A172 (cell line): ENCODE measurements around the gene SIGMAR1. TPM values are rescaled to one million over a fixed set of nuclear protein-coding genes. Genes with fewer than 3 reads are reported as not detected.
A peak's percentile ranks its signal among the peaks of the same experiment; 100 is the strongest.

Source experiments
- DNase-seq: peaks from one replicate; pipeline ENCODE4 v3.0.0-alpha.2; 2015; ENCODE audit warnings: low spot score
- total RNA-seq: library from RNA; depleted of rRNA; stranded (reverse); fragments of >200 nt; shearing (Covaris generic); gene quantifications from 2 replicates; pipeline ENCODE4 v1.2.3, GENCODE V29; 2014

The SIGMAR1 gene
- total RNA-seq, 1 experiment from 2014 or later = 94.0 TPM

GRCh38 chr9:34630402-34631154 is 7.0 kb downstream of the SIGMAR1 start:
- DNase-seq = no peak

GRCh38 chr9:34629491-34629808 is 8.1 kb downstream of the SIGMAR1 start:
- DNase-seq = no peak

DNA sequence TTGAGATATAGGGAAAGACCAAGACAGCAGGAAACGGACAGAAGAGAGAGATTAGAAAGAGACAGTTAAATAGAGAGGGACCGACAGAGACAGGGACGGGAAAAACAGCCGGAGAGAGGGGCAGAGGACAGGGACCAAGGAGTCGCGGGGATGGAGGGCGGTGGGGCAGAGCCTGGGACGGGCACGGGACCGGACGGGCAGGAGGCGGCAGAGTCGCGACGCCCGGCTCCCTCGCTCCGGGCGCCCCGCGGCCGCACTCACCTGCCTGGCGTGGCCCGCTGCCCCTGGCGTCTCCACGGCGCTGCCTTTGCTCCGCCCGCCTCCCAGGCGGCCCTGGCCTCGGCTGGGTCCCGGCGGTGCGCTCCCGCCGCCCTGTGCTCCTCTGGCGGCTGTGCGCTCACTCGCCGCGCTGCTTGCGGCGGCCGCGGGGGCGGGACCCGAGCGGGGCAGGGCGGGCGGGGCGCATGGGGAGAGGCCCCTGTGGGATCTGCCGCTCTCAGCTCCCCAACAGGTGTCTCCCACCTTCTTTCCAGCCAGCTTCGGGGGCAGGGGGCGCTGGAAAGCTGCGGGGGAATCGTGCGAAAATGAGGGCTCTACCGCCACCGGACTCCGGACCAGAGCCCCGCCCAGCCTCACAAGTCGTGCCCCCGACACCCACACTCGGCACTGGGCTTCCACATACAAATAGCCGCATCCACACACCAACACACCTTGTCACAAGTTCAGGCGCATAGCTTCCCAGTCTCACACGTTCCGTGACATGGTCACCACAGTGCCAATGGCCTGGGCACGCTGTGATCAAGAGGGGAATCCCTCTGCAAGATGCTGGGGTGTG is 8.7 kb downstream of the SIGMAR1 start, which contains the start of gene ARID3C:
Gene ARID3C, minus strand, starts transcription at position 411 of the 835 bp plus-strand sequence. CDS start 1,052 bp downstream, outside the sequence.
- no peak for DNase-seq

GRCh38 chr9:34627716-34628655 is 9.6 kb downstream of the SIGMAR1 start:
- no peak for DNase-seq

DNA sequence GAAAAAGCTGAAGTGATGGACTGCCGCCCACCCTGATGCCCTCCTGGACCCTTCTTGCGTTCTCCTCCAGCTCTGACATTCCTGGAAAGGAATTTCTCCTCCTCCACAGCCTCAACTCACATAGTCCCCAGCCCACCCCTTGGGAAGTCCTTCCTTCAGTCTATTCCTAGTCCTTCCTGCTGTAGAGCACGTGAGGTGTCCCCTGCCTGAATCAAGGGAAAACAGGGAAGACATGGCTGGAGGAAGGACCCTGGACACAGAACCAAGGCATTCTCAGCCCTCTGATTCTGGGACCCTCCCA is 12.5 kb downstream of the SIGMAR1 start:
- DNase-seq = no peak

DNA sequence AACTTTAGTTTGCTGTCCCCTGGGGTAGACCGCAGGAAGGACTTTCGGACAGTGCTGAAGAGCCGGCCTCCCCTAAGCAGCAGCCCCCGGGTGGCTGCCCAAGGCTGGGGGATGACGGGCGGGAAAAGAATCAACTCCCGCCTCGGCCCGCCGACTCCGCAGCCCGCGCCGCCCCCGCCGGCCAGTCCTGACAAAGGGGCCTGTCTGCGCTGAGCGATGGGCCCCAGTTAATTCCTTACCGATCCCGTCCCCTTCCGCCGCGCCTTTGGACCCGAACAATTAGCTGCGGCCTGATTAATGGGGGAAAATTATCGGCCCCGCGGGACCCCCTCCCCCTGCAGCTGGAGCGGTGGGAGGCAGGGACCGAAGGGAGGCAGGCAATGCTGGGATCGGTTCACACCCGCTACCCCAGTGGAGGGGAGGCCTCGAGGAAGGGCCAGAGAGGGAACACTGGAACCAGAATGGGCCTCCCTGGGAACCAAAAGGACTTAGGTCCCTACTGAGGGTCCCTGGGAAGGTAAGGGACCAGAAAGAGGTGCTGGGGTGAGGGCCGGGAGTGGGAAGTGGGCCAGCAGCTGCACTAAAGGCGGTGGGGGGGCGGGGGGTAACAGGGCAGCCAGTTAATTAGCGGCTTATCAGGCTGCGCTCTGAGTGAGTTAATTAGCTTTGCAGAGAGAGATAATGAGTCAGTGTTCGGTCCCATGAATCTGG is 13.0 kb downstream of the SIGMAR1 start:
- no peak for DNase-seq

DNA sequence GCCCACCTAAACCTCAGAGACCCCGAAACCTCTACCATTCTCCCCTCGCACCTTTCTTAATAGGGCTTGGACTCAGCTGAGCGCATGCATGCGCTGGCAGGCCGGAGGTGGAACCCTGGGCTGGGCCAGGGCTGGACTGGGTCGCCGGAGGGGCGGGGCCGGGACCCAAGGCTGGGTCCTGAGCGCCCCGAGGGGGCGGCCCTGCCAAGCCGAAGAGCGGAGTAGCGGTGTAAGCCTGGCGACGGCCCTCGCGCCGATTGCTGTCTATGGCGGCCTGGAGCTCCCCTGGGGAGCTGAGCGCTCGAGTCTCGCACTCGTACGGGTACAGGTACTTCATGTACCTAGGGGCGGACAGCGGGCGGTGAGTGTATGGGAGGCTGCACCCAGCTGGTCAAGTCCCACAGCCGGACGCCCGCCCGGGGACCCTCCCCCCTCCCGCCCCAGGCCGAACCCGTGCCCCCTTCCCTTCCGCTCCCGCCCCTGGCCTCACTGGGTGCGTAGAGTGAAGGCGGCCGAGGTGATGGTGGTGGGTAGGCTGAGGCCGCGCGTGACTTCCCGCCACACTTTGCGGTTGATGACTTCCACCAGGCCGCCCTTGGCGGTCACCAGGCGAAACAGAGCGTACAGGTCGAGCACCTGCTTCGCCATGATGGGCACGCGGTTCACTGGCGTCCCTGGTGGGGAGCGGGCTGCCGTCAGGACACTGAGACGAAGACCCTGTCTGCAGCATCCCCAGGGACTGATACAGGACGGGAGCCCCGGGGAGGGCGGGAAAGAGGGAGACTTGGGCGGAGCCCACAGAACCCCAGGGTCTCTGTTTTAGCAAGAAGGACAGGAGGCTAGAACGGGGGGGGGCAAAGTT is 14.0 kb downstream of the SIGMAR1 start:
- no peak for DNase-seq

- DNase-seq = peak; percentile 97
Measured at GRCh38 chr9:34620061-34620994, 17.3 kb downstream of the SIGMAR1 start, which contains the start of gene DCTN3. Gene DCTN3, minus strand, starts transcription at chr9:34620495. Its CDS starts 31 bp downstream, at chr9:34620464.

DNA sequence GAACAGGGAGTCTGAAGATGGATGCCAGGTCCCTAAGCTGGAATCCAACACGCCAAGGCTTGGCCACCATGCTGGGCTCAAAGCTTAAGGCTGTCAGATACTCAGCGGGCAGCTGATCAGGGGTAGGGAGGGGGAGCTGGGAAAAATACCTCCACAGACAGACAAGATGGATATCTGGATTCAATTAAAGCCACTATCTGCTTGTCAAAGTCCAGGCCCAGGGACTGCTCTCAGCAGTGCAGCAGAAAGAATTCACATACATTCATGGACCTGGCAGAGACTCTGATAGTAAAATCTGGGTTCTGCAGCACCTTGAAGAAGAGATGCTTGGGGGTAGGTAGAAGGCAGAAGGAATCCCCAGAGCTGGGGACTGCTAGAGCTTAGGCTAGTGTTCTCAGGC is 22.5 kb downstream of the SIGMAR1 start:
- no peak for DNase-seq

DNA sequence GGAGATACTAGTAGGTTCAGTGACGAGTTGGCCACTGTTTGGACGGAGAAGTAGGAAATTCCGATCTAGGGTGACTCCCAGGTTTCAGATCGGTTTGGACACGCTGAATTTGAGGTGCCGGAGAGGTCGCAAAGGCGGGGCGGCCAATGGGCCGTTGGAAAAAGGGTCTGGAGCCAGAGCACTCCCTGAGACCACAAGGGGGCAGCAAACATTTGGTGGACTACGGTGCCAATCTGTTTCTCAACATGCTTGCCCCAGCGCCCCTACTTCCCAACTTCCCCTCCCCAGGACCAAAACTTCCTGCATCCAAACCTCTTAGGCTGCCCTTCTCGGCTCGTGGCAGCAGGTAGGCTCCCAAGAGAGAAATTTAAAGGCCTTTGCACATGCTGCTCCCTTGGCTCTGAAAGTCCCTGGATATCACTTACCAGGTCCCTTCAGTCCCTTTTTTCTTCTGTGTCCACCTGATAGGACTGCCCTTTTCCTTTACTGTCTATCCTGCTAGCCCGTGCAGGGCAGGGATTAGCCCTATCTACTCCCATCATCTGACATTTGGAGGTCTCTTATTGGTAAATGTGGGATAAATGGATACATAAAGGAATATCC is 24.7 kb downstream of the SIGMAR1 start:
- DNase-seq = peak; percentile 63

GRCh38 chr9:34611811-34612787 is 25.5 kb downstream of the SIGMAR1 start, which contains the start of gene RPP25L:
Gene RPP25L, minus strand, starts transcription at chr9:34612097. Its CDS starts 801 bp downstream, at chr9:34611296.
- peak; percentile 52 for DNase-seq

- DNase-seq = no peak
Measured at GRCh38 chr9:34611251-34611810, 26.3 kb downstream of the SIGMAR1 start.

- no peak for DNase-seq
Measured at GRCh38 chr9:34610434-34611206, 27.0 kb downstream of the SIGMAR1 start.

DNA sequence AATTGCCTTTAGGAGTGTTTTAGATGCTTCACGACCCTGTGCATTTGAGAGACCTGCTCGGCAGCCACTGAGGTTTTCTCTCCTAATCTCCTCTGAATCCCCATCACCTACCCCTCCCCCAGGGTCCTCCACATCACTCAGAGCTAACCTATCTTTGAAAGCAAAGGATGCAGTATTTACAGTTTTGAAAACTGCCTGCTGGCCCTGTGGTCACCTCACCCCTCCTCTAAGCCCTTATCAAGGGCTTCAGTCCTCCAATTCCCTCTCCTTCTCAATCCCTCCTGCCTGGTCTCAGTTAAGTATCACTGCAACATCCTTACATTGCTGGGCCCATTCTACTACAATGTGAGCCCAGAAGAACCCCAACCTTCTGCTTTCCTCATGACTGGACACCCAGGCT is 30.3 kb downstream of the SIGMAR1 start:
- no peak for DNase-seq

DNA sequence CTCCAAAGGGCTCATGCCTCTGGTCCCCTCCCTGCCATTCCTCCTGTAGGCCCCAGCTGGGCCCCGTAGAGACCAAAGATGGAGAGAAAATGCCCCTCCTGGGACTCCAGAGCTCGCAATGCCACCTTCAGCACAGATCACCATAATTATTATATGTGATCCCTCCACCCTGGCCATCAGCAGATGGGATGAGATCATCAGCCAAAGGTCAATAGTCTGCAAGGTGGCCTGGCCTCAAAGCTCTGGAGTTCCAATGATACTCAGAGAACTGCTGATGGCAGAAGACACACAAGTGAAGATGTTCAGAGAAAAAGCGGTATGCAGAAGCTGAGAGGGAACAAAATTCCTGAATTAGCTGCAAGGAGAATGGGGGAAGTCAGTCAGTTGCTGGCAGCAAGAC is 30.7 kb downstream of the SIGMAR1 start:
- no peak for DNase-seq

- DNase-seq = no peak
Measured at GRCh38 chr9:34606190-34606589, 31.4 kb downstream of the SIGMAR1 start.
